OCI-LY1 (cell line): Measurements from ENCODE around the gene PARS2.
A peak's percentile ranks its signal among the peaks of the same experiment; 100 is the strongest.

ENCODE experiments used
- H2AFZ ChIP-seq: fragments of 200-600 bp; sonication (generic), shearing (Covaris generic); 2 replicates; pipeline ENCODE4 v1.6.0; 2014; ENCODE audit warnings: antibody characterized with exemption, mild to moderate bottlenecking, low read length
- H3F3A ChIP-seq: fragments of 200-600 bp; sonication (generic), shearing (Covaris generic); 2 replicates; pipeline ENCODE4 v1.6.0; 2014; ENCODE audit warnings: mild to moderate bottlenecking, antibody characterized with exemption, low read length, moderate library complexity; ENCODE audit not compliant: insufficient read depth
- H3K27ac ChIP-seq: fragments of 200-600 bp; sonication (generic); 2 replicates; pipeline ENCODE4 v1.5.1; 2014; ENCODE audit warnings: low read length, mixed run types, mild to moderate bottlenecking, low read depth; ENCODE audit not compliant: poor library complexity, severe bottlenecking
- H3K27me3 ChIP-seq: fragments of 200-600 bp; sonication (generic); 2 replicates; pipeline ENCODE4 v1.6.0; 2014; ENCODE audit warnings: antibody characterized with exemption, mild to moderate bottlenecking, low read length, moderate library complexity; ENCODE audit not compliant: insufficient read depth
- H3K36me3 ChIP-seq: fragments of 200-600 bp; sonication (generic); 2 replicates; pipeline ENCODE4 v1.6.1; 2014; ENCODE audit warnings: mild to moderate bottlenecking, antibody characterized with exemption, low read length, moderate library complexity, mixed read lengths; ENCODE audit not compliant: insufficient read depth
- H3K4me1 ChIP-seq: fragments of 200-600 bp; sonication (generic); 2 replicates; pipeline ENCODE4 v1.5.1; 2014; ENCODE audit warnings: mild to moderate bottlenecking, low read length, moderate library complexity; ENCODE audit not compliant: insufficient read depth, severe bottlenecking
- H3K4me2 ChIP-seq: fragments of 200-600 bp; sonication (generic), shearing (Covaris generic); 2 replicates; pipeline ENCODE4 v1.6.1; 2014; ENCODE audit warnings: low read length
- H3K4me3 ChIP-seq: fragments of 200-600 bp; sonication (generic); 2 replicates; pipeline ENCODE4 v1.5.1; 2014; ENCODE audit warnings: low read length, low read depth, mild to moderate bottlenecking, mixed read lengths; ENCODE audit not compliant: poor library complexity, severe bottlenecking
- H3K79me2 ChIP-seq: fragments of 200-600 bp; shearing (Covaris generic); 2 replicates; pipeline ENCODE4 v1.6.1; 2016; ENCODE audit warnings: mixed run types, low read length, mixed read lengths; ENCODE audit not compliant: insufficient read depth
- H3K9ac ChIP-seq: fragments of 200-600 bp; sonication (generic), shearing (Covaris generic); 2 replicates; pipeline ENCODE4 v1.6.1; 2014; ENCODE audit warnings: mild to moderate bottlenecking, low read length, mixed read lengths
- H3K9me2 ChIP-seq: fragments of 200-600 bp; sonication (generic), shearing (Covaris generic); 2 replicates; pipeline ENCODE4 v1.6.1; 2014; ENCODE audit warnings: low read depth, mild to moderate bottlenecking, low read length, mixed read lengths
- H3K9me3 ChIP-seq: fragments of 200-600 bp; shearing (Covaris generic); 2 replicates; pipeline ENCODE4 v1.6.1; 2014; ENCODE audit warnings: low read length, mixed read lengths
- H4K20me1 ChIP-seq: fragments of 200-600 bp; sonication (generic), shearing (Covaris generic); 2 replicates; pipeline ENCODE4 v1.6.0; 2016; ENCODE audit warnings: mild to moderate bottlenecking, low read length; ENCODE audit not compliant: insufficient read depth
- EZH2 ChIP-seq: fragments of 200-600 bp; sonication (generic), shearing (Covaris generic); IDR thresholded peaks from 2 replicates; pipeline ENCODE4 v1.8.0; 2017; ENCODE audit warnings: borderline replicate concordance, mixed run types, mild to moderate bottlenecking, antibody characterized with exemption, low read length, moderate library complexity, mixed read lengths
- TF ChIP-seq, protein P1 (sequence below): fragments of 200-600 bp; sonication (generic), shearing (Covaris generic); IDR thresholded peaks from 2 replicates; pipeline ENCODE4 v1.5.1; 2017; ENCODE audit warnings: mild to moderate bottlenecking, antibody characterized with exemption, low read length, moderate library complexity, mixed read lengths

The PARS2 gene

GRCh38 chr1:54800899-54801759 lies 36.8 kb upstream of the PARS2 start, which contains the start of gene TTC22:
TTC22 (minus strand) TSS chr1:54801323; CDS start chr1:54801163, 160 bp downstream.
- no peaks in the 10 kb centered on the region for H3K36me3 ChIP-seq
- no peak within 1 kb of the TSS for H3K27ac ChIP-seq
- no peaks in the 10 kb centered on the region for H3F3A ChIP-seq
- no peaks in the 10 kb centered on the region for H4K20me1 ChIP-seq
- no peaks in the 10 kb centered on the region for H3K9me3 ChIP-seq
- no peaks in the 10 kb centered on the region for H3K9me2 ChIP-seq
- H3K9ac ChIP-seq, result peak within 1 kb of the TSS; percentile 48; the same call in 1 of the 2 replicates
- TF ChIP-seq, protein P1, sequence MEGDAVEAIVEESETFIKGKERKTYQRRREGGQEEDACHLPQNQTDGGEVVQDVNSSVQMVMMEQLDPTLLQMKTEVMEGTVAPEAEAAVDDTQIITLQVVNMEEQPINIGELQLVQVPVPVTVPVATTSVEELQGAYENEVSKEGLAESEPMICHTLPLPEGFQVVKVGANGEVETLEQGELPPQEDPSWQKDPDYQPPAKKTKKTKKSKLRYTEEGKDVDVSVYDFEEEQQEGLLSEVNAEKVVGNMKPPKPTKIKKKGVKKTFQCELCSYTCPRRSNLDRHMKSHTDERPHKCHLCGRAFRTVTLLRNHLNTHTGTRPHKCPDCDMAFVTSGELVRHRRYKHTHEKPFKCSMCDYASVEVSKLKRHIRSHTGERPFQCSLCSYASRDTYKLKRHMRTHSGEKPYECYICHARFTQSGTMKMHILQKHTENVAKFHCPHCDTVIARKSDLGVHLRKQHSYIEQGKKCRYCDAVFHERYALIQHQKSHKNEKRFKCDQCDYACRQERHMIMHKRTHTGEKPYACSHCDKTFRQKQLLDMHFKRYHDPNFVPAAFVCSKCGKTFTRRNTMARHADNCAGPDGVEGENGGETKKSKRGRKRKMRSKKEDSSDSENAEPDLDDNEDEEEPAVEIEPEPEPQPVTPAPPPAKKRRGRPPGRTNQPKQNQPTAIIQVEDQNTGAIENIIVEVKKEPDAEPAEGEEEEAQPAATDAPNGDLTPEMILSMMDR, result peak; percentile 68
- no peak for TF ChIP-seq EZH2
- peak within 1 kb of the TSS; percentile 58; the same call in 1 of the 2 replicates for H2AFZ ChIP-seq
- H3K4me2 ChIP-seq, result peak within 1 kb of the TSS; percentile 83
- no peaks in the 10 kb centered on the region for H3K79me2 ChIP-seq
- H3K4me3 ChIP-seq, result peak within 1 kb of the TSS; percentile 59
- H3K4me1 ChIP-seq, result peaks cover 15% of the 10 kb centered on the region
- H3K27me3 ChIP-seq, result peaks cover 5% of the 10 kb centered on the region; the same call in 1 of the 2 replicates

GRCh38 chr1:54800041-54800898 lies 35.9 kb upstream of the PARS2 start:
- H4K20me1 ChIP-seq, result no peaks in the 10 kb centered on the region
- H3K9me3 ChIP-seq, result no peaks in the 10 kb centered on the region
- H3K27me3 ChIP-seq, result peaks cover 5% of the 10 kb centered on the region; the same call in 1 of the 2 replicates
- TF ChIP-seq, protein P1, result no peak
- TF ChIP-seq EZH2, result no peak
- H3F3A ChIP-seq, result no peaks in the 10 kb centered on the region
- peak overlapping the region; percentile 83 for H3K4me2 ChIP-seq
- H2AFZ ChIP-seq, result no peak overlapping the region
- no peaks in the 10 kb centered on the region for H3K79me2 ChIP-seq
- peaks cover 15% of the 10 kb centered on the region for H3K4me1 ChIP-seq
- no peaks in the 10 kb centered on the region for H3K9me2 ChIP-seq
- H3K9ac ChIP-seq, result peak overlapping the region; percentile 48; the same call in 1 of the 2 replicates
- peak overlapping the region; percentile 59 for H3K4me3 ChIP-seq
- no peaks in the 10 kb centered on the region for H3K36me3 ChIP-seq
- H3K27ac ChIP-seq, result no peak overlapping the region

DNA sequence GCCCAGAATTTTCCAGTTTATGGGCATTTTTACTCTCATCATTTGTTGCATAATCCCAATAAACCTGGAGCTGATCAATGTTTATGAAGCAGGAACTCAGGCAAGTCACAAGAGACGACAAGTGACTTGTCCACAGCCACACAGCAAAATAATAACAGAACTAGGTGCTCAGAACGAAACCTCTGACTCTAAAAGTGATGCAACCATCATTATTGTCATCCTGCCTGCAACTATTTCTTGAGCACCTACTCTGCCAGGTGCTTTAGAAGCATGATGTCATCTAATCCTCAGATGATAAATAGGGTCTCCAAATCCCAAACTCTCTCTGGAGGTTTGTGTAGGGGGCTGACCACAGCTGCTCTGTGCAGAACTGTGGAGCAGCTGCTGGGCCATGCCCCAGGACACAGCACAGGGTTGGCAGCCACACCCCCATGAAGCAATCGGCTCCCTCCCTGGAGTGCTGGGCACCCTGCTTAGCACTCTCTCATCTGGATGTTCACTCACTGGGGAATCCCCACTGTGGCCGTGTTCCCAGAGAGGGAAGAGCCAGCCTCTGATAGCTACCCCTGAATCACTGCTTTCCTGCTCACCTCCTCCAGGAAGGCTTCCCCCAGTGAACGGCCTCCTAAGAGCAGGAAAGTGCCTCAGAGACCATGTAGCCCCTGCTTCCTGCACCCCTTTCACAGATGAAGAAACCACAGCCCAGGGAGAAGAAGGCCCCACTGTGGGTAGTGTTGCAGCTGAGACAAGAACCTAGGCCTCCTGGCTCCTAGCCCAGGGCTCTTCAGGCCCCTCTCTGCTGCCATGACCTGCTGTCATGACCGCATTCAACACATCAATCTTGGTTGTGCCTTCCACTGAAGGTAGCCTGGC lies 34.7 kb upstream of the PARS2 start:
- peaks cover 5% of the 10 kb centered on the region; the same call in 1 of the 2 replicates for H3K27me3 ChIP-seq
- TF ChIP-seq EZH2, result no peak
- TF ChIP-seq, protein P1, result no peak
- no peaks in the 10 kb centered on the region for H3F3A ChIP-seq
- peaks cover 15% of the 10 kb centered on the region for H3K4me1 ChIP-seq
- H3K36me3 ChIP-seq, result no peaks in the 10 kb centered on the region
- no peaks in the 10 kb centered on the region for H4K20me1 ChIP-seq
- no peak overlapping the region for H3K4me2 ChIP-seq
- H2AFZ ChIP-seq, result no peak overlapping the region
- no peaks in the 10 kb centered on the region for H3K9me3 ChIP-seq
- H3K79me2 ChIP-seq, result no peaks in the 10 kb centered on the region
- H3K9me2 ChIP-seq, result no peaks in the 10 kb centered on the region
- H3K4me3 ChIP-seq, result no peak overlapping the region
- H3K9ac ChIP-seq, result no peak overlapping the region
- no peak overlapping the region for H3K27ac ChIP-seq
